Glutamatergic neuron (in vitro differentiated cells): ENCODE data around the gene DYNC2LI1. TPM values are rescaled to one million over a fixed set of nuclear protein-coding genes. Genes with fewer than 3 reads are reported as not detected.

Source experiments
- DNase-seq: peaks from one replicate; pipeline ENCODE4 v3.0.0; 2022
- H3K27ac Mint-ChIP-seq: one replicate; pipeline ENCODE4 v1.8.0; 2020; ENCODE audit warnings: mild to moderate bottlenecking, mixed read lengths, inconsistent platforms; ENCODE audit not compliant: unreplicated experiment
- H3K27me3 Mint-ChIP-seq: one replicate; pipeline ENCODE4 v1.8.0; 2020; ENCODE audit warnings: mild to moderate bottlenecking, moderate library complexity, mixed read lengths, inconsistent platforms; ENCODE audit not compliant: unreplicated experiment
- H3K36me3 Mint-ChIP-seq: one replicate; pipeline ENCODE4 v1.8.0; 2020; ENCODE audit warnings: mild to moderate bottlenecking, mixed read lengths, inconsistent platforms; ENCODE audit not compliant: unreplicated experiment
- H3K4me1 Mint-ChIP-seq: one replicate; pipeline ENCODE4 v1.8.0; 2020; ENCODE audit warnings: mild to moderate bottlenecking, low read depth, mixed read lengths, inconsistent platforms; ENCODE audit not compliant: unreplicated experiment
- H3K4me3 Mint-ChIP-seq: one replicate; pipeline ENCODE4 v1.8.0; 2020; ENCODE audit warnings: mild to moderate bottlenecking, mixed read lengths, inconsistent platforms; ENCODE audit not compliant: unreplicated experiment
- H3K9me3 Mint-ChIP-seq: one replicate; pipeline ENCODE4 v1.8.0; 2020; ENCODE audit warnings: mild to moderate bottlenecking, moderate library complexity, mixed read lengths, inconsistent platforms; ENCODE audit not compliant: unreplicated experiment
- total RNA-seq: library from RNA; stranded (reverse); fragmentation: NEBNext Ultra II Directional; extraction: Animal tissue kit (Norgen Biotek cat#: 25700); gene quantifications from one replicate; pipeline ENCODE4 v1.2.1, GENCODE V29; 2021; ENCODE audit not compliant: unreplicated experiment
- TF ChIP-seq, protein P1 (sequence below): fragments of 200-600 bp; sonication (generic); IDR thresholded peaks from one replicate; pipeline ENCODE4 v1.5.0; 2021; ENCODE audit not compliant: partially characterized antibody, unreplicated experiment

The DYNC2LI1 gene
- total RNA-seq, 1 donor from 2014 or later, result 11.9 TPM

DNA sequence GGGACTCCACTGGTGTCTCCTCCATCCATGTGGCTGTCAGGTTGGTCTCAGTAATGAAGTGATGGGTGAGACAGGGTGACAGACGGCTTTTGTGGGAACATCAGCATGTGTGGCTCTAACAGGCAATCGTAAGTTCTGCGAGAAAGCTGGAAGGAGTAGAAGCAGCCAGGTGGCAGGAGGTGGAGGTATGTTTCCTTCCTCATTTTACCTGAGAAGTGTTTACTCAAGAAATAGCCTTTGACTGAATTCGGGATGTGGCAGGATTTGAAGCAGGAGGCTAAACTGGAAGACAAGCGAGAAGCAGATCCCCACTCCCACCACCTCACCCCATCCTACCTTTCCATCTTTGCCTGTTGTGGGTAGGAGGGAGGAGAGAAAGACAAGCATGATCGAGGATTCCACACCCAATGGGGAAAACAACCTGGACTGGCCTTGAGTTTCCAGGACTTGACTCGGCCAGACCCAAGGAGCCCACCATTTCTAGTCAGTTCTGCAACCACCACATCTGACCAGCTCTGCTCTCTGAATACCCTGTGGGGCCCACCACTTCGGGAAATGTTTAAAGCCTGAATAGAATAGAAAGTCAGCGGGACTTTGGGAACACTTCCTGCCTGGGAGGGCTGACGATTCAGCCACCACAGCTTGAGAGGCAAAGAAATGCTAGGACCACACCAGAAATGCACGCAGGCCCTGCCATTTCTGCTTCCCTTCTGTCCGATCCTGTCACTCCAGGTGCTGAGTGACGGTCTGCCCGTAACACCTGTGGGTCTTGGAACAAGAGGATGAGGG lies 66.1 kb downstream of the DYNC2LI1 start:
- Mint-ChIP-seq H3K9me3 (no peaks in the 10 kb centered on the region), H3K4me3 (no peak overlapping the region), H3K36me3 (no peaks in the 10 kb centered on the region), H3K4me1 (no peaks in the 10 kb centered on the region), H3K27ac (no peak overlapping the region), H3K27me3 (no peaks in the 10 kb centered on the region)
- DNase-seq, result no peak
- TF ChIP-seq, protein P1, sequence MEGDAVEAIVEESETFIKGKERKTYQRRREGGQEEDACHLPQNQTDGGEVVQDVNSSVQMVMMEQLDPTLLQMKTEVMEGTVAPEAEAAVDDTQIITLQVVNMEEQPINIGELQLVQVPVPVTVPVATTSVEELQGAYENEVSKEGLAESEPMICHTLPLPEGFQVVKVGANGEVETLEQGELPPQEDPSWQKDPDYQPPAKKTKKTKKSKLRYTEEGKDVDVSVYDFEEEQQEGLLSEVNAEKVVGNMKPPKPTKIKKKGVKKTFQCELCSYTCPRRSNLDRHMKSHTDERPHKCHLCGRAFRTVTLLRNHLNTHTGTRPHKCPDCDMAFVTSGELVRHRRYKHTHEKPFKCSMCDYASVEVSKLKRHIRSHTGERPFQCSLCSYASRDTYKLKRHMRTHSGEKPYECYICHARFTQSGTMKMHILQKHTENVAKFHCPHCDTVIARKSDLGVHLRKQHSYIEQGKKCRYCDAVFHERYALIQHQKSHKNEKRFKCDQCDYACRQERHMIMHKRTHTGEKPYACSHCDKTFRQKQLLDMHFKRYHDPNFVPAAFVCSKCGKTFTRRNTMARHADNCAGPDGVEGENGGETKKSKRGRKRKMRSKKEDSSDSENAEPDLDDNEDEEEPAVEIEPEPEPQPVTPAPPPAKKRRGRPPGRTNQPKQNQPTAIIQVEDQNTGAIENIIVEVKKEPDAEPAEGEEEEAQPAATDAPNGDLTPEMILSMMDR, result no peak

DNA sequence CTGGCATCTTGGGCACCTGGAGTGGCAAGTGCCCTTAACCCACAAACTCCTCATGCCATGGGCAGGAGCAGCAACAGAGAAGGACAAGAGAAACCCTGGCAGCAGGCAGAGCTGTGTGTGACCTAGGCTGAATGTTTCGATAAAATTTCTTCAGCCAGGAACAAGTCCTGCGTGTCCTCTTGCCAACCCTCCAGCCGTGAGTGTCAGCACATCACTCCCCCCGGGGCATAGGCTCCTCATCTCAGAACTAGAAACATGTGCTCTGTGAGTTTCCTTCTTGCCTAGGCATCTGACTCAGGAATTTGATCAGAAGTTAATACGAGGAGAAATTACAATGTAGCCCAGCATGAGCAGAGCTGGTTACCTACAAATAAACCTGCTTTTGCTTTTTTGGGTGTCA lies 67.1 kb downstream of the DYNC2LI1 start:
- no peaks in the 10 kb centered on the region for H3K4me1 Mint-ChIP-seq
- no peak overlapping the region for H3K27ac Mint-ChIP-seq
- H3K4me3 Mint-ChIP-seq, result no peak overlapping the region
- no peak for DNase-seq
- H3K9me3 Mint-ChIP-seq, result no peaks in the 10 kb centered on the region
- TF ChIP-seq, protein P1, result no peak
- H3K27me3 Mint-ChIP-seq, result no peaks in the 10 kb centered on the region
- no peaks in the 10 kb centered on the region for H3K36me3 Mint-ChIP-seq

DNA sequence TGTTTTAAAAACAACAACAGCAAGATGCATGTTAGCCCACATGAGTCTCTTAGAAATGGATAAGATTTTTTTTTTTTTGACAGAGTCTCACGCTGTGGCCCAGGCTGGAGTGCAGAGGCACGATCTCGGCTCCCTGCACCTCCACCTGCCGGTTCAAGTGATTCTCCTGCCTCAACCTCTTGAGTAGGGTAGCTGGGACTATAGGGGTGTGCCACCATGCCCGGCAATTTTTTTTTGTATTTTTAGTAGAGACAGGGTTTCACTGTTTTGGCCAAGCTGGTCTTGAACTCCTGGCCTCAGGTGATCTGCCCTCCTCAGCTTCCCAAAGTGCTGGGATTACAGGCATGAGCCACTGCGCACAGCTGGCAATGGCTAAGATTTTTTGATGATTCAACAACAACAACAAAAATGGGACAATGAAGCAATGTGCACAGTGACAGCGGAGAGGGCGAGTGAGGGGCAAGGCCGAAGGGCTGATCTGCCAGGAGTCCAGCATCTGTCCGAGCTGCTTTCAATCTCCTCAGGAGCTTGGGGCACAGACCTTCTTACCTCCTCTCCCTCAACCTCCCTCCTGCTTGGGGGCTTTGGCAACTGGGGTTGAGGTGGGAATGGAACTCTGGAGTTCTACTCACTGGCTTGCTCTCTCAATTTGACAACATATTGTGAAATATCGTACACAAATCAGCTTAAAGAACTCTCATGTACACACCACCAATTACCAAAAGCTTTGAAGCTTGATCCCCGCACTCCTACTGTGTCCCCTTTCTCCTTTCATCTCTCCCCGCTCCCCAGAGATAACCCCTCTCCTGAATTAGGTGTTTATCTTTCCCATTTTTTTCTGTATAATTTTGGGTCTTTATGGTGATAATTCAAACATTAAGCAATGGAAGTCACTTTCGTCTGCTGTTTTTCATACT lies 68.4 kb downstream of the DYNC2LI1 start:
- no peak for DNase-seq
- no peaks in the 10 kb centered on the region for H3K36me3 Mint-ChIP-seq
- H3K4me3 Mint-ChIP-seq, result no peak overlapping the region
- H3K4me1 Mint-ChIP-seq, result no peaks in the 10 kb centered on the region
- no peak overlapping the region for H3K27ac Mint-ChIP-seq
- TF ChIP-seq, protein P1, result no peak
- H3K9me3 Mint-ChIP-seq, result no peaks in the 10 kb centered on the region
- H3K27me3 Mint-ChIP-seq, result no peaks in the 10 kb centered on the region

DNA sequence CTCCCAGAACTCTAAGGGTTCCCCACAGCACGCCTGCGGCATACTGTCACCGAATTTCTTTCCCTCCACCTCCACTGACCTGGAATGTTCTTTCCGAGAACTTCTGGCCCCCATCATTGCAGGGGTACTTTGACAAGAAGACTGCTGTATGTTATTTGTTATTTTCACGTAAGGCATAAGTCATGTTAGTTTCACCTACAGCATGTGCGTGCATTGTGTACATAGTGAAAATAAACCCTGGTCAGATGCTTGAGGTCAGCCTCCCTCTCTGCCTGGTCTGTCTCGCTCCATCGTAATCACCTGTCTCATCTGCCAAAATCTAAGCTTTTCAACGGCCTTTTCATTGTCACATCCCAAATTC lies 69.0 kb downstream of the DYNC2LI1 start:
- no peaks in the 10 kb centered on the region for H3K4me1 Mint-ChIP-seq
- no peaks in the 10 kb centered on the region for H3K36me3 Mint-ChIP-seq
- H3K4me3 Mint-ChIP-seq, result no peak overlapping the region
- no peak for DNase-seq
- H3K27ac Mint-ChIP-seq, result no peak overlapping the region
- no peaks in the 10 kb centered on the region for H3K9me3 Mint-ChIP-seq
- H3K27me3 Mint-ChIP-seq, result no peaks in the 10 kb centered on the region
- TF ChIP-seq, protein P1, result no peak

DNA sequence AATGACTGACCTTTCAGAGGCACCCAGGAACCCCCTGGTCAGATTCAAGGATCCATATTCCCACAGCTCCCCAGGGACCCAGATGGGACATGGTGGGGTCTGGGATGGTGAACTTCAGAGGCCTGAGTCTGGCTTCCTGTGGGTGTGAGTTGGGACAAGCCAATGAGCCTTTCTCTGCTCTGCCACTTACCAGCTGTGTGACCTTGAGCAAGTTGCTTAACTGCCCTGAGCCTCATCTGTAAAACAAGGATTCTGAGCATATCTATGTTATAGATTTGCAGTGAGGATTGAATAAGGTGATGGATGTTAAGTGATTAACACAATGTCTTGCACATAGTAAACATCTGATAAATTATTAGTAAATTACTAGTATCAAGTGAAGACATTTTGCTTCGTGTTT lies 71.3 kb downstream of the DYNC2LI1 start:
- TF ChIP-seq, protein P1, result no peak
- H3K27ac Mint-ChIP-seq, result no peak overlapping the region
- H3K9me3 Mint-ChIP-seq, result no peaks in the 10 kb centered on the region
- no peak overlapping the region for H3K4me3 Mint-ChIP-seq
- peaks cover 2% of the 10 kb centered on the region for H3K27me3 Mint-ChIP-seq
- H3K36me3 Mint-ChIP-seq, result no peaks in the 10 kb centered on the region
- no peak for DNase-seq
- no peaks in the 10 kb centered on the region for H3K4me1 Mint-ChIP-seq
